ENCODE results near the gene HSP90B1.

HSP90B1 gene

DNA sequence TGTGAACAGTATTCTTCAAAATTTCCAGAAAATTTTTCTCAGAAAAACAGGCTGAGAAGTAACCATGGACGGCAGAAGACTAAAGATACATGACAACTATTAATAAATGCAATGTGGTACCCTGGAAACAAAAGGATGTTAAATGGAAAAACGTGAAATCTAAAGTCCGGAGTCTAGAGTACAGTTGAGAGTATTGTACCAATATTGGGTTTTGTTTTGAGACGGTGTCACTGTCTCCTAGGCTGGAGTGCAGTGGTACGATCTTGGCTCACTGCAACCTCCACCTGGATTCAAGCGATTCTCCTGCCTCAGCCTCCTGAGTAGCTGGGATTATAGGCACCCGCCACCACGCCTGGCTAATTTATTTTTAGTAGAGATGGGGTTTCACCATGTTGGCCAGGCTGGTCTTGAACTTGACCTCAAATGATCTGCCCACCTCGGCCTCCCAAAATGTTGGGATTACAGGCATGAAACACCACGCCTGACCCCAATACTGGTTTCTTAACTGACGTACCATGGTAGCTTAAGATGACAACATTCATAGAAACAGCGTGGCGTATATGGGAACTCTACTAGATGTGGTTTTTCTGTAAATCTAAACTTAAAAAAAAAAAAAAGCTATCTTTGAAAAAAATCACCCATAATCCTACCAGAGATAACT is 18.7 kb downstream of the HSP90B1 start:
- H3K4me1 ChIP-seq: no peaks in the 10 kb centered on the region
- no peak overlapping the region for H3K4me3 ChIP-seq (ENCODE audit: low read depth, low read length)
- H3K36me3 ChIP-seq: peaks cover 97% of the 10 kb centered on the region
- TF ChIP-seq, protein P1, sequence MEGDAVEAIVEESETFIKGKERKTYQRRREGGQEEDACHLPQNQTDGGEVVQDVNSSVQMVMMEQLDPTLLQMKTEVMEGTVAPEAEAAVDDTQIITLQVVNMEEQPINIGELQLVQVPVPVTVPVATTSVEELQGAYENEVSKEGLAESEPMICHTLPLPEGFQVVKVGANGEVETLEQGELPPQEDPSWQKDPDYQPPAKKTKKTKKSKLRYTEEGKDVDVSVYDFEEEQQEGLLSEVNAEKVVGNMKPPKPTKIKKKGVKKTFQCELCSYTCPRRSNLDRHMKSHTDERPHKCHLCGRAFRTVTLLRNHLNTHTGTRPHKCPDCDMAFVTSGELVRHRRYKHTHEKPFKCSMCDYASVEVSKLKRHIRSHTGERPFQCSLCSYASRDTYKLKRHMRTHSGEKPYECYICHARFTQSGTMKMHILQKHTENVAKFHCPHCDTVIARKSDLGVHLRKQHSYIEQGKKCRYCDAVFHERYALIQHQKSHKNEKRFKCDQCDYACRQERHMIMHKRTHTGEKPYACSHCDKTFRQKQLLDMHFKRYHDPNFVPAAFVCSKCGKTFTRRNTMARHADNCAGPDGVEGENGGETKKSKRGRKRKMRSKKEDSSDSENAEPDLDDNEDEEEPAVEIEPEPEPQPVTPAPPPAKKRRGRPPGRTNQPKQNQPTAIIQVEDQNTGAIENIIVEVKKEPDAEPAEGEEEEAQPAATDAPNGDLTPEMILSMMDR (IDR thresholded peaks at IDR 0.05; ENCODE audit: low read depth, low read length): no peak
- DNase-seq: no peak
- H3K9me3 ChIP-seq: no peaks in the 10 kb centered on the region
- no peaks in the 10 kb centered on the region for H3K27me3 ChIP-seq

DNA sequence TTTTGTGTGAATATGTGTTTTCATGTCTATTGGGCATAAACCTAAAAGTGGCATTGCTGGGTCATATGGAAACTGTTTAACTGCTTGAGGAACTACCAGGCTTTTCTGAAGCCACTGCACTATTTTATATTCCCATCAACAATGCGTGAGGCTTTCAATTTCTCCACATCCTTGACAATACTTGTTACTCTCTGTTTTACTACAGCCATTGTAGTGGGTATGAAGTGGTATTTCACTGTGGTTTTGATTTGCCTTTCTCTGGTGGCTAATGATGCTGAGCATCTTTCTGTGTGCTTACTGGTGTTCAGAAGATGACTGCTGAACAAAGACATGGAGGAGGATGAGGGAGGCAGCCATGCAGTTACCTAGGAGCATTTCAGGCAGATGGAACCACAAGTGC is 22.3 kb downstream of the HSP90B1 start:
- Histone ChIP-seq H3K27me3 (no peaks in the 10 kb centered on the region), H3K36me3 (peaks cover 73% of the 10 kb centered on the region), H3K4me3 (ENCODE audit: low read depth, low read length) (no peak overlapping the region), H3K4me1 (no peaks in the 10 kb centered on the region), H3K9me3 (no peaks in the 10 kb centered on the region)
- TF ChIP-seq, protein P1 (IDR thresholded peaks at IDR 0.05; ENCODE audit: low read depth, low read length): no peak
- no peak for DNase-seq

DNA sequence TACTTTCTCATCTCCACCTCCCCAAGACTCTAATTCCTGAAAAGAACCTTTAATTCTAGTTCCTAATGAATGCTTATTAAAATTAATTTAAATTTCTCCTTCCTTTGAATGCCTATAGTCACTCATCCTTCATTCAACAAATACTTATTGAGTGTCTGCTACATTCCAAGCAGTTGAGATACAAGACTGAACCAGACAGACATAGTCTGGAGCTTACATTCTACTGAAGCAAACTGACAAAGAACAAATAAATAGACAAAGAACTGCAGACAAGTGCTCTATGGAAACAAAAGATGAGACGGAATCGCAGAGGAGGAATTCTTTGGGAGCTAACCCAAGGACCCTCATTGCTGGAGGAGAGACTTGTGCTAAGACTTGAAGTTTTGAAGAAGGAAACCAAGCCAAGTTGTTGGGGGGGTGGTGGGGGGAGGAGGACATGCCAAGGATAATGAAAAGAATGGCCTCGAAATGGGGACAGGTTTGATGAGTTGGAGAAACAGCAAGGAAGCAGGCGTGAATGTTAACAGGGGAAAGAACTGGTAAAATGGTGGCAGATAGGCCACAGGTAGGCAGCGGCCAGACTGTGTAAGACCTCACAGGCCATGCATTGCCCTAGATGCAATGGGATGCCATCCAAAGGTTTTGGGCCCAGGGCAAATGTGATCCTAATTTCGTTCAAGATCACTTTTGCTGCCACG is 25.8 kb downstream of the HSP90B1 start:
- no peaks in the 10 kb centered on the region for H3K27me3 ChIP-seq
- no peaks in the 10 kb centered on the region for H3K9me3 ChIP-seq
- H3K4me3 ChIP-seq (ENCODE audit: low read depth, low read length): peak overlapping the region; percentile 92
- TF ChIP-seq, protein P1 (IDR thresholded peaks at IDR 0.05; ENCODE audit: low read depth, low read length): no peak
- no peak for DNase-seq
- H3K36me3 ChIP-seq: peaks cover 38% of the 10 kb centered on the region
- H3K4me1 ChIP-seq: no peaks in the 10 kb centered on the region

DNA sequence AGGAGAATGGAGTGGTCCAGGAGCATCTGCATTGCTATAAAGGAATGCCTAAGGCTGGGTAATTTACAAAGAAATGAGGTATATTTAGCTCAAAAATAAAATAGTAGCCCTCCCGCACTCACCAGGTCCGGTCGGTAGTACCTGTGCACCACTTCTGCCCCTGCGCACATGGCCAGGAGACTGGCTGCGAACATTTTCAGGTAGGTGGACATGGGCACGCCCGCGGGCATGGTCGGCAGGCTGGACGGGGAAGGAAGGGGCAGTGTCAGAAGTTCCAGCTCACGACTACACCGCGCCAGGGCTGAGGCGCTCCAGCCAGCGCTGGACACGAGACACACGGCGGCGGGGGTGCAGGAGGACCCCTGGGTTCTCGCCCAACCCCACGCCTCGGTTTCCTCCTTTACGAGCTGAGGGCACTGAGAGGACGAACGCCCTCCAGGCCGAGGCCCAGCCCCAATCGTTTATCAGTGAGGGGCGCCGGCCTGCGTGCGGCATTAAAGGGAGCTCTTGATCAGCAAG is 26.4 kb downstream of the HSP90B1 start:
- Histone ChIP-seq H3K9me3 (no peaks in the 10 kb centered on the region), H3K4me1 (no peaks in the 10 kb centered on the region), H3K4me3 (ENCODE audit: low read depth, low read length) (peak overlapping the region; percentile 92), H3K36me3 (peaks cover 33% of the 10 kb centered on the region), H3K27me3 (no peaks in the 10 kb centered on the region)
- no peak for DNase-seq
- TF ChIP-seq, protein P1 (IDR thresholded peaks at IDR 0.05; ENCODE audit: low read depth, low read length): no peak

DNA sequence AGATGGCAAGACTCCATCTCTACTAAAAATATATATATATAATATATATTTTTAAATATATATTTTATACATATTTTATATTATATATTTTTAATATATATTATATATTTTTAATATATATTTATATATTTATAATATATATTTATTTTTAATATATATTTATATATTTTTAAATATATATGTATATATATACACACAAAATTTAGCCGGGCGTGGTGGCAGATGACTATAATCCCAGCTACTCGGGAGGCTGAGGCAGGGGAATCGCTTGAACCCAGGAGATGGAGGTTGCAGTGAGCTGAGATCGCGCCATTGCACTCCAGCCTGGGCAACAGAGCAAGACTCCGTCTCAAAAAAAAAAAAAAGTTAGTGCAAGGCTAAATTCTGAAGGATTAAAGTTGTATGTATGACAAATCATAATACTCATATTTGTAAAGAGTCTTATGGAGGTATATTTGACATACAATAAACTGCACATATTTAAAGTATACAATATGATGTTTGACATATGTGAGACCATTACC is 27.7 kb downstream of the HSP90B1 start:
- Histone ChIP-seq H3K27me3 (no peaks in the 10 kb centered on the region), H3K4me1 (no peaks in the 10 kb centered on the region), H3K4me3 (ENCODE audit: low read depth, low read length) (peak overlapping the region; percentile 92), H3K9me3 (no peaks in the 10 kb centered on the region), H3K36me3 (peaks cover 21% of the 10 kb centered on the region)
- no peak for DNase-seq
- TF ChIP-seq, protein P1 (IDR thresholded peaks at IDR 0.05; ENCODE audit: low read depth, low read length): no peak

DNA sequence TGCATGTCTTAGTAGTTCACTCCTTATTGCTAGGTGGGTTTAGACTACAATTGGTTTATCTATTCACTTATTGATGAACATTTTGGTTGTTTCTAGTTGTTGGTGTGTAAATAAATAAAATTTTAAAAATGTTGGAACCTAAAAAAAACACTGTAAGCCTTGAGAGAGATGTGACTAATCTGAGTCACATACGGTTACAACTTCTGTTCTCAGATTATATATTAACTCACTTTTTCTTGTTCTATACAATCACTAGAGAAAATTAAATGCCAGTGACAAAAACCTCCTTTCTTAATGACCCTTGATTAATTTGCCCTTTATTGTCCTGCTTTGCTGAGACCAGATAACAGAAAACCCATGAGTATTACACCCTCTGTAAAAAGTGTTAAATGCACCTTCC is 28.4 kb downstream of the HSP90B1 start:
- TF ChIP-seq, protein P1 (IDR thresholded peaks at IDR 0.05; ENCODE audit: low read depth, low read length): no peak
- Histone ChIP-seq H3K36me3 (peaks cover 14% of the 10 kb centered on the region), H3K27me3 (no peaks in the 10 kb centered on the region), H3K4me1 (no peaks in the 10 kb centered on the region), H3K9me3 (no peaks in the 10 kb centered on the region), H3K4me3 (ENCODE audit: low read depth, low read length) (no peak overlapping the region)
- no peak for DNase-seq
